Glutamatergic neuron (in vitro differentiated cells): ENCODE results near the gene LMBR1. TPM values are rescaled to one million over a fixed set of nuclear protein-coding genes. Genes with fewer than 3 reads are reported as not detected.
"Not testable (repeated sequence)": the region's sequence is repeated elsewhere in the genome, so short reads cannot be mapped to it uniquely, and the experiment has no call there.

ENCODE experiments used
- DNase-seq: peaks from one replicate; pipeline ENCODE4 v3.0.0; 2022
- H3K27ac Mint-ChIP-seq: one replicate; pipeline ENCODE4 v1.8.0; 2020; ENCODE audit warnings: mild to moderate bottlenecking, mixed read lengths, inconsistent platforms; ENCODE audit not compliant: unreplicated experiment
- H3K27me3 Mint-ChIP-seq: one replicate; pipeline ENCODE4 v1.8.0; 2020; ENCODE audit warnings: mild to moderate bottlenecking, moderate library complexity, mixed read lengths, inconsistent platforms; ENCODE audit not compliant: unreplicated experiment
- H3K36me3 Mint-ChIP-seq: one replicate; pipeline ENCODE4 v1.8.0; 2020; ENCODE audit warnings: mild to moderate bottlenecking, mixed read lengths, inconsistent platforms; ENCODE audit not compliant: unreplicated experiment
- H3K4me1 Mint-ChIP-seq: one replicate; pipeline ENCODE4 v1.8.0; 2020; ENCODE audit warnings: mild to moderate bottlenecking, low read depth, mixed read lengths, inconsistent platforms; ENCODE audit not compliant: unreplicated experiment
- H3K4me3 Mint-ChIP-seq: one replicate; pipeline ENCODE4 v1.8.0; 2020; ENCODE audit warnings: mild to moderate bottlenecking, mixed read lengths, inconsistent platforms; ENCODE audit not compliant: unreplicated experiment
- H3K9me3 Mint-ChIP-seq: one replicate; pipeline ENCODE4 v1.8.0; 2020; ENCODE audit warnings: mild to moderate bottlenecking, moderate library complexity, mixed read lengths, inconsistent platforms; ENCODE audit not compliant: unreplicated experiment
- CTCF ChIP-seq: fragments of 200-600 bp; sonication (generic); IDR thresholded peaks from one replicate; pipeline ENCODE4 v1.5.0; 2021; ENCODE audit not compliant: partially characterized antibody, unreplicated experiment
- total RNA-seq: library from RNA; stranded (reverse); fragmentation: NEBNext Ultra II Directional; extraction: Animal tissue kit (Norgen Biotek cat#: 25700); gene quantifications from one replicate; pipeline ENCODE4 v1.2.1, GENCODE V29; 2021; ENCODE audit not compliant: unreplicated experiment

Gene LMBR1
- total RNA-seq, 1 donor from 2014 or later: 41.0 TPM

DNA sequence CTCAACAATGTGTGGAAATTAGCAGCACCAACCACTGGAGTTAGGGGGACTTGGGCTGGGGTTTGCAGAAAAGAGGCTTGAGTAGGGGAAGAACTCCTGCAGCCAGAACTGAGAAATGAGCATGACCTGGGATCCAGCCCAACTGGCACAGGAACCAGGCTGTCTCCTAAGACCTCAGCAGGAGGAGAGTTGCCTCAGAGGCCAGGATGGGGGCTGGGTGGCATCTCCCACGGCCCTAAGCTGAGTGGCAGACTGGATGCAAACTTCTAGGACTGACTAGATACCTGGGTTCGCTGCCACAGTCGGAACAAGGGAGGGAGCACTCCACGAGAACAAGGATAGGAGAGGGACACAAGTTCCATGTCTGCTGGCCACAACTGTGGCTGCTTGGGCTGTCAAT, 189.8 kb downstream of the LMBR1 start:
- peaks cover 9% of the 10 kb centered on the region for H3K9me3 Mint-ChIP-seq
- H3K27me3 Mint-ChIP-seq: peaks cover 2% of the 10 kb centered on the region
- no peak for DNase-seq
- no peak overlapping the region for H3K27ac Mint-ChIP-seq
- no peaks in the 10 kb centered on the region for H3K4me1 Mint-ChIP-seq
- TF ChIP-seq CTCF: no peak
- H3K36me3 Mint-ChIP-seq: peaks cover 24% of the 10 kb centered on the region
- H3K4me3 Mint-ChIP-seq: no peak overlapping the region

GRCh38 chr7:156702399-156702798, 190.6 kb downstream of the LMBR1 start:
- no peak for DNase-seq
- no peak overlapping the region for H3K27ac Mint-ChIP-seq
- H3K27me3 Mint-ChIP-seq: peaks cover 2% of the 10 kb centered on the region
- H3K36me3 Mint-ChIP-seq: peaks cover 22% of the 10 kb centered on the region
- H3K4me3 Mint-ChIP-seq: no peak overlapping the region
- H3K4me1 Mint-ChIP-seq: no peaks in the 10 kb centered on the region
- no peak for TF ChIP-seq CTCF
- H3K9me3 Mint-ChIP-seq: peaks cover 9% of the 10 kb centered on the region

DNA sequence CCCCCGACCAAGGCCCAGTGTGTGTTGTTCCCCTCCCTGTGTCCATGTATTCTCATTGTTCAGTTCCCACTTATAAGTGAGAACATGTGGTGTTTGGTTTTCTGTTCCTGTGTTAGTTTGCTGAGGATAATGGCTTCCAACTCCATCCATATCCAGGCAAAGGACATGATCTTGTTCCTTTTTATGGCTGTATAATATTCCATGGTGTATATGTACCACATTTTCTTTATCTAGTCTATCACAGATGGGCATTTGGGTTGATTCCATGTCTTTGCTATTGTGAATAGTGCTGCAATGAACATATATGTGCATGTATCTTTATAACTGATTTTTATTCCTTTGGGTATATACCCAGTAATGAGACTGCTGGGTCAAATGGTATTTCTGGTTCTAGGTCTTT, 191.2 kb downstream of the LMBR1 start:
- H3K27ac Mint-ChIP-seq, DNase-seq, H3K4me1 Mint-ChIP-seq, H3K27me3 Mint-ChIP-seq, H3K4me3 Mint-ChIP-seq: not testable (repeated sequence)
- Mint-ChIP-seq H3K9me3 (peaks cover 12% of the 10 kb centered on the region), H3K36me3 (peaks cover 24% of the 10 kb centered on the region)

- H3K9me3 Mint-ChIP-seq, H3K27me3 Mint-ChIP-seq, H3K4me1 Mint-ChIP-seq, DNase-seq, H3K4me3 Mint-ChIP-seq, H3K27ac Mint-ChIP-seq: not testable (repeated sequence)
- H3K36me3 Mint-ChIP-seq: peaks cover 36% of the 10 kb centered on the region
Measured at GRCh38 chr7:156698512-156698911, 194.5 kb downstream of the LMBR1 start.

DNA sequence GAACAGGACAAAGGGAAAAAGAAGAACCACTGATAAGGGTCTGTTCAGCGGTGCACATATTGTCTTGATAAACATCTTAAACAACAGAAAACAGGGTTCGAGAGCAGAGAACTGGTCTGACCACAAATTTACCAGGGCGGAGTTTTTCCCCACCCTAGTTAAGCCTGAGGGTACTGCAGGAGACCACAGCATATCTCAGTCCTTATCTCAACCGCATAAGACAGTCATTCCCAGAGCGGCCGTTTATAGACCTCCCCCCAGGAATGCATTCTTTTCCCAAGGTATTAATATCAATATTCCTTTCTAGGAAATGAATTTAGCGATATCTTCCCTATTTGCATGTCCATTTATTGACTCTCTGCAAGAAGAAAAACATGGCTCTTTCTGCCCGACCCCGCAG, 195.7 kb downstream of the LMBR1 start:
- not testable (repeated sequence) for H3K9me3 Mint-ChIP-seq, H3K27ac Mint-ChIP-seq, H3K27me3 Mint-ChIP-seq, H3K4me3 Mint-ChIP-seq, DNase-seq, H3K4me1 Mint-ChIP-seq
- peaks cover 44% of the 10 kb centered on the region for H3K36me3 Mint-ChIP-seq

DNA sequence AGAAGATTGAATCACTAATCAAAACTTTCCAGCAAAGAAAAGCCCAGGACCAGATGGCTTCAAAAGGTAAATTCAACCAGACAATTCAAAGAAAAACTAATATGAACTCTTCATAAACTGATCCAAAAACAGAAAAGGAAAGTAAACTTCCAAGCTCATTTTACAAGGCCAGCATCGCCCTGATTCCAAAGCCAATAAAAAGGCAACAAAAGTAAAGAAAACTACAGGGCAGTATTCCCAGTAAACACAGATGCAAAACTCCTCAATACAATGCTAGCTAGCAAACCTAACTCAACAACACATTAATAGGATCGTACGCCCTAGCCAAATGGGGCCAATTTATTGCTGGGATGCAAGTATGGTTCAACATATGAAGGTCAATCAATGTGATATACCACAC, 199.4 kb downstream of the LMBR1 start:
- TF ChIP-seq CTCF: no peak
- DNase-seq: no peak
- Mint-ChIP-seq H3K4me1 (no peaks in the 10 kb centered on the region), H3K9me3 (peaks cover 7% of the 10 kb centered on the region), H3K36me3 (peaks cover 30% of the 10 kb centered on the region), H3K27ac (no peak overlapping the region), H3K27me3 (no peaks in the 10 kb centered on the region), H3K4me3 (no peak overlapping the region)

GRCh38 chr7:156692849-156693248, 200.1 kb downstream of the LMBR1 start:
- no peak overlapping the region for H3K4me3 Mint-ChIP-seq
- no peak for DNase-seq
- no peak overlapping the region for H3K27ac Mint-ChIP-seq
- TF ChIP-seq CTCF: no peak
- no peaks in the 10 kb centered on the region for H3K4me1 Mint-ChIP-seq
- no peaks in the 10 kb centered on the region for H3K27me3 Mint-ChIP-seq
- peaks cover 7% of the 10 kb centered on the region for H3K9me3 Mint-ChIP-seq
- H3K36me3 Mint-ChIP-seq: peaks cover 28% of the 10 kb centered on the region
